Stimulated activated naive CD4-positive, alpha-beta T cell (primary cell): ENCODE measurements around the gene GDPD5.

Source experiments
- DNase-seq, 6 experiments: peaks; one replicate each; lab custom pipeline; 2025; lab: John Stamatoyannopoulos, UW

The GDPD5 gene

GRCh38 chr11:75471176-75471973 lies 54.4 kb downstream of the GDPD5 start:
- no peak for DNase-seq

DNA sequence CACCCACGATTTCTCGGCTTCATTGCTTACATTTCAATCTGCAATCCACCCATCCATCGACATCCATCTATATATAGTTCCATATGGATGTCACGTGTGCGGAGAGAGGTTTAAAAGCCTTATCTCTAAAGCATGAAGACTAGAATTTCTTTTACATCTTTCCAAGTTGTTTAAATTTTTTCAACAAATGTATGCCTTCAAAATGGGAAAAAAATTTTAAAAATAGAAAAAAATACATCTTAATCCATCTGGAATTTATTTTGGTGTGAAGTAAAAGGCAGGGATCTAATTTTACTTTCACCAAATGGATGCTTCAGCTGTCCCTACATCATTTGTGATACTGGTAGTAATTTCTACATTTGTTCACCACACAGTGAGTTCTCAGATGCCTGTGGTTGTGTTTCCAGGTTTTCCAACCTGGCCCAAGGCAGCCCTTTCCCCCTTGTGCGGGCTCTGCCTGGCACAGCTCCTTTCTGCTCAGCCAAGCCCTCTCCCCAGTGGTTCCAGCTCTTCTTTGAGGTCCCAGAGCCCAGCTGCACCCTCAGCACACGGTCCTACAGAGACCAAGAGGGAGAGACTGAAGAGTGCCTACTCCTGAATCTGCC lies 55.2 kb downstream of the GDPD5 start:
- DNase-seq: no peak

DNA sequence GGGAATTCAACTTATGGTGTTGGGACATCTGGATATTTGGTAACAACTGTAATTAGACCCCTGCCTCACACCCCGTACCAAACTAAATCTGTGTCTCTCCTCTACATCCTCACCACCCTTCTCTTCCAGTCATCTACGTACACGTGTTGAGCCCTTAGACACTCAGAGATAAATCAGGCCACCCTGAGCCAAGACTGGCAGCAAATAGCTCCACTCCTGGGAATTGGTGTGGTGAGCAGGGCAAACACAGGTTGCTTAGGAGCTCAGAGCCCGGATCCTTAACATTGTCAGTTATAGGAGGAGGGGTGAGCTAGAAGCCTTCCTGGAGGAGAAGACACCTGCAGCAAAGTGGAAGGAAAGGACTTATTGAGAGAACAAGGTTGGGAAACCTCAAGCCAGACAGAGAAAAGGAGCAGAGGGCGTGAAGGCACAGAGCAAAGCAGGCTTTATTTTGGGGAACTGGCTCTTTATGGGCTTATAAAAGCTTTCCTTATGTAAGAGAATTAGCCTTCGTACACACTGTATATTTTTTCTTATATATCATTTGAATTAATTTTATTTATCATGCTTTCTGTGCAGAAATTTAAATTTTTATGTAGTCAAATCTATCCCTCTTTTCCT lies 55.8 kb downstream of the GDPD5 start:
- DNase-seq: no peak

DNA sequence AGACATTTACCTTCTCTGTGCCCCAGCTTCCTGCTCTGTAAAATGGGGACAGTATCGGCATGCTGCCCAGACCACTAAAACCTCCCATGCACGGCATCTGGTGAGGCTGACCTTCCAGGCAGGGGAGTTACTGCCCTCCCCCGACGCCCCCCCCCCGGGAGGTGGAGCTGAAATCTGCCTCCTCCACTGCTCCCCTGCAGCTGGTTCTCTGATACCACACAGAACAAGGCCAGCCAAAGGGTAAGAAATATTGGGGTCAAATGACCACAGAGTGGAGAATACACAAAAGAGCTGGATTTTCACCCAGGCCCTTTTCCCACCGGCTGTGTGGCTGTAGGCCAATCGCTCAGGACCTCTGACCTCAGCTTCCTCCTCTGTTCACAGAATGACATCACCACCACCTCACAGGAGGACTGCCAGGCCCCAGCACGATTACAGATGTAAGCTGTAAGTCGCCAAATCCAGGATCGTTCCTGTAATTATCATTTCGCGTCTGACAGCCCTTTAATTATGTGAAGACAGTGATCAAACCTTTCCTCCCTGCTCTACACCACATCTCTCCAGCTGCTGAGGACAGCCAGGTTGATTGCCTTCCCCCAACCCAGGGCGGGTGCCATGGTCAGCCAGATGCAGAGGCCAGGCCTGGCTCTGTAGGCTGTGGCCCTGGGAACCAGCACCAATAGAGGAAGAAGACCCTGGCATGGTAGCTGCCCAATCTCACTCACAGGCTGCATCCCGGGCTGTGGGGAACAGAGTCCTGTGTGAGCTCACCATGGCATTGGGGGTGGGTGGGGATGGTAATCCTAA lies 57.0 kb downstream of the GDPD5 start:
- DNase-seq: no peak

- DNase-seq: no peak
Observed at GRCh38 chr11:75467881-75468280, 57.9 kb downstream of the GDPD5 start.

DNA sequence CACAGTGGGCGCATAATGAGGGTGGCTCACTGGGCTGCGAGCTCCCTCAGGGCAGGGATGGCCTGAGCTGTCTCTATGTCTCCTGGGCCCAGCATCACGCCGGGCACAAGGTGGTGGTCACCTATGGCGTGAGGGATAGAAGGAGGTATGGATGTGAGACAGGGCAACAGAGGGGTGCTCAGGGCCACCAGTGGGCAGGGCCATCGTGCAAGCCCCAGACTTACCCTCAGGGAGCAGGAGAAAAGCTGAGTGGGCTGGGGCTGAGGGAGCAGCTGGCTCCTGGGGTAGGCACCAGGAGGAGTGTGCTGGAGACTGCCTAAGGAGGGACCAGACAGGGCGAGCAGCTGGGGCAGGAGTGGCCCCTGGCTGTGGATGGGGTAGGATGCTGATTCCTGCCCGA lies 58.4 kb downstream of the GDPD5 start:
- no peak for DNase-seq

DNA sequence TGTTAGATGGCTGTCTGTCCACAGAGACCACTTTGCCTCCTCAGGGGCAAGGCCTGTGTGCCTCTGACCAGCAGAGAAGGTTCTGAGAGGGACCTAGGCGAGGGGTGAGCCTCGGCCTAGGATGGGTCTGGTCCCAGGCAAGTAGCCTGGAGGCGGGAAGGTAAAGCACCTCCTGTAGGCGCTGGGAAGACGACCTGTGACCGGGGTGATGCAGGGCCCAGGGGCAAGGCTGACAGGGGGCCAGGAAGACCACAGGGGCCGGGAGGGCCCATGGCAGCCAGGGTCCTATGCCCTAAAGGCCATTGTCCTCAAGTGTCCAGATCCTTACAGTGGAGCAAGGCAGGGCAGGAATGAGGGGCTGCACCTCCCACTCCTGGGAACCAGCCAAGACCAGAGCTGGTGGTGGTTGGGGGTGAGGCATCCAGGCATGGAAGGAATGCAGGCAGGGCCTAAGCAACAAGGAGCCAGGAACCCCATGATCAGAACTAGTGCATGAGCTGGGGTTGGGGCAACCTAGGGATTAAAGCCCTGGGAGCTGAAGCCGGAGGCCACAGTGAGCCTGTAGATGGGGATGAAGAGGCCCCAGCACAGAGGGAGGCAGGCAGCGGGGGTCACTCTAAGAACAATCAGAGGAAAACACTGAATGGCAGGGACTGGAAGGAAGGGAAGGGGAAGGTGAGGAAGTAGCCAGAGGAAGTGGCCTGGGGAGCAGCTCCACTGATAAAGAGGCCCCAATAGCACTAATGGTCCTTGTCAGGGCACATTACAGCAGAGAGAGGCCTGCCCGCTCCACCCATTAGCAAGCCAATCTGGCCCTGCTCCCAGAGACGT lies 59.8 kb downstream of the GDPD5 start:
- no peak for DNase-seq

DNA sequence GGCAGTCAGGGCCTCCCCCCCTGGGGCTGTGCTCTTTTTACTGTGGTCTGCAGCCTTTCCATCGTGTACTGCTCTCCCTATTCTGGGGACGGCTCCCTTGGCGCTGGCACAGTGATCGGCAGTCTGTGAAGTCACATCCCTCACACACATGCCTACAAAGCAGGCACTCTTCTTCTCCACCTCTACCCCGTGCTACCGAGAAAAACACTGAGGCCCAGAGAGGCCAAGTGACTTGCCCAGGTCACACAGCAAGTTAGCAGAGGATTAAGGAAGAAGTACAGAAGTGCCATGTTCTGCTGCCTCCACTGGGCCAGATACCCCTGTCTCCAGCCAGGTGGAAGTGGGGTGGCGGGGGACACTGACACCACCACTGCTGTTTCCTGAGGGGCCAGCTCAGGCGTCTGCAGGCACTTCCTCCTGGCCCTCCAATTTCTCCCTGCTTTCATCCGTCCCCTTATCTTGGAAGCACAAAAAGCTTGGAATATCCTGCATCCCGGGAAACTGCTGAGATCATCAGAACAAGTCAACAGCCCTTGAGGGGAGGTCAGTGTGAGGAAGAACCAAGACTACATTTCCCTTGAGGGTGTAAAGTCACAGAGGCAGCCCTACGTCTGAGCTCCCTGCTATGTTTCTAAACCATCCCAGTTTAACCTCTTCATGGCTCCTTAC lies 62.5 kb downstream of the GDPD5 start:
- DNase-seq: no peak

GRCh38 chr11:75462117-75462653 lies 63.6 kb downstream of the GDPD5 start:
- DNase-seq: no peak

DNA sequence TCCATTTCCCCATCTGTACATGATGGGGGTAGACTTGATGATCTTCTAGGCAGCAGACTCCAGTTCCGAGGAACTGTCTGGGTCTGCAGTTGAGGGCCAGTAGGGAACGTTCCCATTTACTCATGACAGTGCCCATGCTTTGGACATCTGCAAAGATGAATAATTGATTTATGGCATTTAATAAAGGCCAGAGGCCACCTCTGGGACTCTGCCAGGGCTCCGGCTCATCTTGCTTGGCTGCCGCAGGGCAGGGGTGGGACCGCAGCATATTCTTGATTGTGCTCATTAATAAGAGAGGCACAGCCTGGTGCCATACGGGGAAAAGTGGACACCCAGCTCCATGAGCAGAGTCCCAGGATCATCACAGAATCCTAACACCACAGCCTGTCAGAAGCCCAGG lies 64.6 kb downstream of the GDPD5 start:
- DNase-seq: no peak

DNA sequence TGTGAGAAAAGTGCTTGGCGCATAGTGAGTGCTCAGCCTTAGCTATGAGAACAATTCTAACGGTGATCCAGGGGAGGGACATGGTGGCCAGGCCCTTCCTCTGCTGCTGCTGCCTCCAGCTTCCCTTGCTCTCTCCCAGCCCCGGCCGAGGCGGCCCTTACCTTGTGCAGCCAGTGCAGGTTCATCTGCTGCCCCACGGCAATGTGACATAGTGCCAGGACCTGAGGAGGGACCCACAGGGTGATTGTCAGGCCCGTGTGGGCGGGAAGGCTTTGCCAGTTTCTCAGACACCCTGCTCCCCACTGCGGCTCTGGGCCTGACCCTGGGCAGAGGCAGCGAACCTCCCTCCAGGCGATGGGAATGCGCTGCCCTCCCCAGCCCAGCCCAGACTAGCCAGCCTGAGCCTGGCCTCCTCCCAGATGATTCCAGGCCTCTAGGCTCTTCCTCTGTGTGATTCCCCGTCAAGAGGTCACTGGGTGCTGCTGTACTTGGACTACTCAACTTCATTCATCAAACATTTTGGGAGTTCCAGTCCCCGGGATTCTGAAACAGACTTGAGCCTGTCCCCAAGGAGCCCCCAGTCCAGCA lies 69.1 kb downstream of the GDPD5 start:
- no peak for DNase-seq

GRCh38 chr11:75454987-75455386 lies 70.8 kb downstream of the GDPD5 start:
- DNase-seq: no peak

DNA sequence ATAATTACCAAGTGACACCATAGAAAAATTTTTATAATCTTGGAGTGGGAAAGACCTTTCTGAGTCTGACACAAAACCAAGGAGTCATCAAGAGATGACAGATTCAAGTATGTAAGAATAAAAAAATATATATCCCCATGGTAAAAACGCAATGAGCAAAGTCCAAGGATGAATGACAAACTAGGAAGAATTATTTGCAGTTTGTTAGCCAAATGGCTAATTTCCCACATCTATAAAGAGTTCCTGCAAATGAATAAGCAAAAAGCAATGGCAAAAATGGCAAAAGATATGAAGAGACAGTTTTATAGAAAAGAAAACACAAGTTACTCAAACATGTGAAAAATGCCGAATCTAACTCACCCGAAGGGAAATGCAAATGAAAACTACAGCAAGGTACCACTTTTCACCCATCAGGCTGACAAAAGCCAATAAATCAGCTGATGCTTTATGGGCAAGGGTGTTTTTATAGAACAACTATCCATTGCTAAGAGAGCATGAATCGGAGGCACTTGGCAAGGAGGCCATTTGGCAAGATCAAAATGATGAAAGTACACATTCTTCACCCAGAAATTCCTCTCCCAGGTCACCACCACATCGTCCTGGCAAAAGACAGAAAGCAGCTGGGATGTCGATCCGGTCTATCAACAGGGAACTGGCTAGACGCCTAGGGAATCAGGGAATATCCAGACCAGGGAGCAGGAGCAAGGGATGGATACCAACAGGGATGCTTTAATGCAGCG lies 71.7 kb downstream of the GDPD5 start:
- no peak for DNase-seq

DNA sequence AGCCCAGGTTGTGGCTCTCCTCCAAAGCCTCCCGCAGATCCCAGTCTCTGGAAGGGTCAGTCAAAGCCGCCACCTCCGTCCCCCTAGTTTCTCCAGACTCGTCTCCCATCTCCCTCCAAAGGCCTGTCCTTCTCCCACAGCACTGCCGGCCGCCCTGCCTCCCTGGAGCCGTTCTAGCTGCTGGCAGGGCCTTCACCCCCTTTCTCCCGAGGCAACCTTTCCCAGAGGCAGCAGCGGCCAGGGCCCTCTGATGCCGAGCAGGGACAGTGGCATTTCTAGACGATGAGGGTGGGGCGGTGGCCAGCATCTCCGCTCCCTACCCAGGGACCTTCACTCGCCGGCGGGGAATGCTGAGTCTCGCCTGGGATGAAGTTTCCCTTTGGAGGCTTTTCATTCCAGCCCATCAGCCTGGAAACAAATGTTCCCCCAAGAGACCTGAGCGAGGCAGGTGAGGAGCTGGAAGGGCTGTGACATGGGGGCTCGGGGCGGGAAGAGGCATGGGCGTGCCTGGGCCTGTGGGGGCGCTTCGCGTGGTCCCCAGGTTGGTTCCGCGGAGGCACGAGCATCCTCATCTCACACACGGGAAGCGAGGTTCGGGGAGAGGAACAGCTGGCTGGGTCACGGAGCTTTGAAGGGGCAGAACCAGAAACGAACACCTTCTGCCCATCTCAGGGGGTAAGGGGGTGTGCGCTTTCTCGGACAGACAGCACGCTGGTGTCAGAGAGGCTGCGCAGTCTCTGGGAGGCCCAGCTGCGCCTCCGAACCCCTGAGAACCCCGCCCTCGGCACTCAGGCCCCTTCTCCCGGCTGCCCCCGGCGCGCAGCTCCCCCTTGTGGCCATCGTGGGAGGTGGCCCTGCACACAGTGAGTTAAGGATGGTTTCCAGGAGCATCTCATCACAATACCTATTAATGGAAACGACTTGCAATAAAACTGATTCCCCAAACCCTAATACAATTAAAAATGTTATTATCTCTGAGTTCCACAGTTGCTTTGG lies 74.6 kb downstream of the GDPD5 start:
- DNase-seq: peak in 4 of 6 experiments; percentile 3 to 14 (median 8)

GRCh38 chr11:75450236-75450635 lies 75.5 kb downstream of the GDPD5 start:
- DNase-seq: no peak

GRCh38 chr11:75449776-75450175 lies 76.0 kb downstream of the GDPD5 start:
- no peak for DNase-seq

- DNase-seq: no peak
Observed at GRCh38 chr11:75449271-75449670, 76.5 kb downstream of the GDPD5 start.

DNA sequence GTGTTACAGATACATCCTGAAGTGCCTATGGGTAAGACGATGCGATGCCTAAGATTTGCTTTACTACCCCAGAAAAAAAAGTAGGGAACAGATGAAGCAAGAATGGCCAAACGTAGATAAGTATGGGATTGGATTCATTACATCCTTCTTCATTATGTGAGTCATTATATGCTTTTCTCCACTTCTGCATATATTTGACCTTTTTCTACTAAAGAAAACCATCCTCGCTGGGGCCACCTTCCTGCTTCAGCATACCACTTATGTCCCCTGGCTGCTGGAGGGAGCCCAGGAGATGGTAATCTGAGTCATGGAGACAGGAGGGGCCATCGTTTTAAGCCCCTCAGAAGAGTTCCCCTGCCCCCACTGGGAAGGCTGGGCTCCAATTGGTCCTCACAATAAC lies 78.3 kb downstream of the GDPD5 start:
- DNase-seq: no peak
